ENCODE data around the gene ERBB2. TPM values are rescaled to one million over a fixed set of nuclear protein-coding genes. Genes with fewer than 3 reads are reported as not detected.

Gene ERBB2
- total and polyA plus RNA-seq, 9 of the 15 experiments (the other 6 are each of a cell fraction or from before 2014, with no cell fraction given), result 0.74 to 5.6 (median 3.3) TPM

DNA sequence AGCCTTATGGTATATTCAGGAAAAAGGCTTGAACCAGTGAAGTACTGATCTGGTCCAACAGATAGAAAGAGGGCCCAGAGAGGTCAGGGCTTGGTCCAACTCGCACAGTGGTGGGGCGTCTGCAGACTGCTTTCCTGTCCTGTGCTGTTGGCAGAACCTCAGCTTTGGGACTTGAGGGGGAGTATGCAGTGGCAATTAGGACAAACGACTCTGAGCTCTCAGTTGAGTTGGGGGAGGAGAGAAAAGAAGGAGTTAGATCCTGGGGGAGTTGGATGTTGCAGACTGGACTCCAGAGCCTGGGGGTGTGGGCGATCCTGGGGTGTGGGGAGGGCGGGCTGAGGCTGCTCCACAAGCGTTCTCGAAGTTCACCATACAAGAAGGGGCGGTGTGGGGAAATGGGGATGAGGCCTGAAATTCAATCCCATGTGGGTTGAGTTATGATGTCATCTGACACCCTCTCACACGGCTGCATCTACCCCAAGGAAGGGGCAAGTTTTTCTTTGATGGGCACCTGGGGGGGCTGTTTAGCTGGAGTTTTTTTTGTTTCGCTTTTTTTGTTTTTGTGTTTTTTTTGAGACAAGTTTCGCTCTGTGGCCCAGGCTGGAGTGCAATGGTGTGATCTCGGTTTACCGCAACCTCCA is 52.5 kb downstream of the ERBB2 start:
- FAIRE-seq, result no peak

DNA sequence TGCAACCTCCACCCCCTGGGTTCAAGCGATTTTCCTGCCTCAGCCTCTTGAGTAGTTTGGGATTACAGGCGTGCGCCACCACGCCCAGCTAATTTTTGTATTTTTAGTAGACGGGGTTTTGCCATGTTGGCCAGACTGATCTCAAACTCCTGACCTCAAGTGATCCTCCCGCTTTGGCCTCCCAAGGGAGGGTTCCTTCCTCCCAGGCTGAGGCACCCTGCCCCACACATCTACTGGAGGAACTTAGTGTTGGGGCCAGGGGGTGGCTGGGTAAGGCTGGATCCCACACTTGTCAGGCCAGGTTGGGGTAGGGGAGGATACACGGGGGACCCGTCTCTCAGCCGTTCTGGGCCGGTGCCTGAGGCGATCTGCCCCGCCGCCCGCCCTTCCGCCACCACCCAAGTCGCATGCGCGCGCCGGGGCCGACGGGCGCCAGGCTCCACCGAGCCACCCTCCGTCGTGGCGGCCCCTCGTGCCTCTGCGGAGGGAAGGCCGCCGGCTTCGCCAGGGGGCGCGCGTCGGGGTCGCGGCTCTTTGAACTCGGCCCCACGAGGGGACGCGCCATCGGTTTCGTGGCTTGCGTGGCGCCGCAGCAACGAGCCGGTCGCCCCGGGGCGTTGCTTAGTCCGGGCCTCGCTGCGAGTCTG is 53.8 kb downstream of the ERBB2 start:
- DNase-seq (ENCODE audit: extremely low read depth in 1 of 4, low spot score in 3 of 4), result peak in 2 of 4 experiments; percentile 84 to 86
- CTCF ChIA-PET (ENCODE audit: low intra/inter-chr PET ratio), result interaction anchor here (0.6 to 6.1 kb wide), 7 partner anchors 23 to 723 kb away, joined by 3 to 118 read pairs (median 6); partner anchors contain the start of gene MIEN1
- FAIRE-seq, result no peak
- H3K36me3 ChIP-seq (ENCODE audit: control insufficient read depth, insufficient read depth, low read length), result no peaks in the 10 kb centered on the region
- H3K27ac ChIP-seq (ENCODE audit: extremely low read depth, low read depth, low read length), result peak overlapping the region; percentile 64
- peaks cover 9 to 43% of the 10 kb centered on the region in 2 experiments; a peak in 4 of 5 replicates for H3K4me1 ChIP-seq (replicated peaks in 1 of 2; ENCODE audit: control insufficient read depth in 2 of 2, insufficient read depth in 2 of 2, low read length in 2 of 2)
- H3K4me3 ChIP-seq, result peak overlapping the region; percentile 53
- H3K9me1 ChIP-seq (ENCODE audit: control insufficient read depth, insufficient read depth, low read length), result no peaks in the 10 kb centered on the region
- no peaks in the 10 kb centered on the region for H3K79me2 ChIP-seq (ENCODE audit: control insufficient read depth, insufficient read depth, low read length)
- no TSS peak for BruUV-seq (replicated peaks)
- peak overlapping the region; percentile 49 for H3K4me2 ChIP-seq (ENCODE audit: insufficient read depth, low read length)
- in situ Hi-C loops (cut with MboI) (no loop called here), intact Hi-C loops (cut with micrococcal nuclease) (loop anchor here (1.0 to 5.0 kb wide), 2 partner anchors 81 to 131 kb away; no protein-coding TSS in a partner anchor)
- peak overlapping the region; percentile 85 for H2AFZ ChIP-seq (ENCODE audit: low read depth, low read length)
- POLR2A ChIA-PET, result interaction anchor here (0.7 to 1.8 kb wide), 4 partner anchors 9 to 201 kb away, joined by 3 to 6 read pairs (median 4); partner anchors contain the start of gene PGAP3
- H3K9ac ChIP-seq (ENCODE audit: insufficient read depth in 1 of 2, low read depth in 2 of 2, low read length in 2 of 2), result peak overlapping the region; percentile 67 to 98; a peak in 3 of 4 replicates
- ATAC-seq, result peak; percentile 46
- 23% methylated on average over 46 of the region's 55 CpGs for WGBS (ENCODE audit: insufficient coverage, low coverage, missing lambda C conversion rate)
- H3K9me3 ChIP-seq (replicated peaks; ENCODE audit: control insufficient read depth, insufficient read depth, low read depth, low read length), result no peaks in the 10 kb centered on the region
- H3K27me3 ChIP-seq (ENCODE audit: control insufficient read depth in 2 of 2, insufficient read depth in 2 of 2, low read length in 2 of 2), result peaks cover 0 to 6% of the 10 kb centered on the region in 2 experiments; a peak in 1 of 5 replicates
- H4K20me1 ChIP-seq (replicated peaks; ENCODE audit: control insufficient read depth, insufficient read depth, low read length), result no peaks in the 10 kb centered on the region
- TF ChIP-seq ZBTB17 (CRISPR knock-in tag; IDR thresholded peaks at IDR 0.05) (peak; percentile 59; the same call in 1 of the 2 replicates), SMAD2 (IDR thresholded peaks at IDR 0.05; ENCODE audit: low read depth, low read length) (no peak), SMAD3 (CRISPR knock-in tag; conservative IDR thresholded peaks at IDR 0.05) (no peak), ZNF140 (CRISPR knock-in tag; IDR thresholded peaks at IDR 0.05) (no peak), TRIM28 (IDR thresholded peaks at IDR 0.05) (no peak), JUN (IDR thresholded peaks at IDR 0.05; ENCODE audit: borderline replicate concordance, low read depth, low read length) (no peak), JUN (CRISPR knock-in tag; IDR thresholded peaks at IDR 0.05; ENCODE audit: borderline replicate concordance) (no peak), KLF6 (CRISPR knock-in tag; IDR thresholded peaks at IDR 0.05; ENCODE audit: borderline replicate concordance) (no peak), MYC (IDR thresholded peaks at IDR 0.05; ENCODE audit: low read depth, low read length) (peak; percentile 73), MYC (CRISPR knock-in tag; IDR thresholded peaks at IDR 0.05; ENCODE audit: borderline replicate concordance, low read depth) (no peak)
- TF ChIP-seq, protein P1, sequence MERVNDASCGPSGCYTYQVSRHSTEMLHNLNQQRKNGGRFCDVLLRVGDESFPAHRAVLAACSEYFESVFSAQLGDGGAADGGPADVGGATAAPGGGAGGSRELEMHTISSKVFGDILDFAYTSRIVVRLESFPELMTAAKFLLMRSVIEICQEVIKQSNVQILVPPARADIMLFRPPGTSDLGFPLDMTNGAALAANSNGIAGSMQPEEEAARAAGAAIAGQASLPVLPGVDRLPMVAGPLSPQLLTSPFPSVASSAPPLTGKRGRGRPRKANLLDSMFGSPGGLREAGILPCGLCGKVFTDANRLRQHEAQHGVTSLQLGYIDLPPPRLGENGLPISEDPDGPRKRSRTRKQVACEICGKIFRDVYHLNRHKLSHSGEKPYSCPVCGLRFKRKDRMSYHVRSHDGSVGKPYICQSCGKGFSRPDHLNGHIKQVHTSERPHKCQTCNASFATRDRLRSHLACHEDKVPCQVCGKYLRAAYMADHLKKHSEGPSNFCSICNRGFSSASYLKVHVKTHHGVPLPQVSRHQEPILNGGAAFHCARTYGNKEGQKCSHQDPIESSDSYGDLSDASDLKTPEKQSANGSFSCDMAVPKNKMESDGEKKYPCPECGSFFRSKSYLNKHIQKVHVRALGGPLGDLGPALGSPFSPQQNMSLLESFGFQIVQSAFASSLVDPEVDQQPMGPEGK (CRISPR knock-in tag; IDR thresholded peaks at IDR 0.05; ENCODE audit: borderline replicate concordance), result no peak

More for the DNA sequence above, 52.5 kb downstream of the ERBB2 start:
- no peak for DNase-seq (ENCODE audit: extremely low read depth in 1 of 4, low spot score in 3 of 4)
- Histone ChIP-seq H2AFZ (ENCODE audit: low read depth, low read length) (no peak overlapping the region), H3K9me3 (replicated peaks; ENCODE audit: control insufficient read depth, insufficient read depth, low read depth, low read length) (no peaks in the 10 kb centered on the region), H3K27me3 (ENCODE audit: control insufficient read depth in 2 of 2, insufficient read depth in 2 of 2, low read length in 2 of 2) (peaks cover 0 to 6% of the 10 kb centered on the region in 2 experiments; a peak in 1 of 5 replicates), H3K9me1 (ENCODE audit: control insufficient read depth, insufficient read depth, low read length) (no peaks in the 10 kb centered on the region), H3K9ac (ENCODE audit: insufficient read depth in 1 of 2, low read depth in 2 of 2, low read length in 2 of 2) (no peak overlapping the region), H3K4me1 (replicated peaks in 1 of 2; ENCODE audit: control insufficient read depth in 2 of 2, insufficient read depth in 2 of 2, low read length in 2 of 2) (peaks cover 9 to 43% of the 10 kb centered on the region in 2 experiments; a peak in 4 of 5 replicates), H3K27ac (ENCODE audit: extremely low read depth, low read depth, low read length) (no peak overlapping the region), H4K20me1 (replicated peaks; ENCODE audit: control insufficient read depth, insufficient read depth, low read length) (no peaks in the 10 kb centered on the region), H3K79me2 (ENCODE audit: control insufficient read depth, insufficient read depth, low read length) (no peaks in the 10 kb centered on the region), H3K4me2 (ENCODE audit: insufficient read depth, low read length) (no peak overlapping the region), H3K4me3 (no peak overlapping the region), H3K36me3 (ENCODE audit: control insufficient read depth, insufficient read depth, low read length) (no peaks in the 10 kb centered on the region)
- CTCF ChIA-PET (ENCODE audit: low intra/inter-chr PET ratio), result interaction anchor here (6.1 kb wide), 1 partner anchor 131 kb away, joined by 118 read pairs; no protein-coding TSS in a partner anchor
- no peak for ATAC-seq
- WGBS (ENCODE audit: insufficient coverage, low coverage, missing lambda C conversion rate), result 65% methylated on average over 8 of the region's 13 CpGs
- no TSS peak for BruUV-seq (replicated peaks)
- intact Hi-C loops (cut with micrococcal nuclease), result loop anchor here (5.0 kb wide), 1 partner anchor 80 kb away; no protein-coding TSS in a partner anchor
- TF ChIP-seq NFIC (IDR thresholded peaks at IDR 0.05) (no peak), EGR1 (conservative IDR thresholded peaks at IDR 0.05) (0 out of 2 replicates have a peak, but pooled peaks have one; percentile 18)
- POLR2A ChIA-PET, result interaction anchor here (1.4 to 1.8 kb wide), 2 partner anchors 10 to 131 kb away, joined by 3 to 6 read pairs; no protein-coding TSS in a partner anchor
- in situ Hi-C loops (cut with MboI), result no loop called here
